WTC11 (cell line): ENCODE results near the gene KPNA4.

Experiments
- CTCF ChIP-seq: fragments of 200-600 bp; IDR thresholded peaks from 2 replicates; pipeline ENCODE4 v1.8.0; 2022; ENCODE audit warnings: antibody characterized with exemption
- ELF4 ChIP-seq: sonication (generic); formaldehyde crosslinking; IDR thresholded peaks from 2 replicates; pipeline ENCODE4 v1.8.1; 2022; ENCODE audit warnings: low read depth, mild to moderate bottlenecking, moderate library complexity, missing genetic modification reagents
- GABPB1 ChIP-seq: sonication (generic); formaldehyde crosslinking; IDR thresholded peaks from 2 replicates; pipeline ENCODE4 v1.8.1; 2023; ENCODE audit warnings: mild to moderate bottlenecking, missing genetic modification reagents
- SMAD4 ChIP-seq: sonication (generic); formaldehyde crosslinking; IDR thresholded peaks from 2 replicates; pipeline ENCODE4 v1.8.0; 2022; ENCODE audit warnings: mild to moderate bottlenecking, missing genetic modification reagents
- USF2 ChIP-seq: sonication (generic); formaldehyde crosslinking; IDR thresholded peaks from 2 replicates; pipeline ENCODE4 v1.8.1; 2023; ENCODE audit warnings: mild to moderate bottlenecking, missing genetic modification reagents, moderate library complexity
- ZNF263 ChIP-seq: sonication (generic); formaldehyde crosslinking; IDR thresholded peaks from 2 replicates; pipeline ENCODE4 v1.8.1; 2022; ENCODE audit warnings: low read depth, mild to moderate bottlenecking, moderate library complexity, missing genetic modification reagents
- TF ChIP-seq, protein P1 (sequence below): fragments of 250-450 bp; sonication (Bioruptor Pico); IDR thresholded peaks from 2 replicates; pipeline ENCODE4 v1.9.0; 2021; ENCODE audit warnings: mild to moderate bottlenecking, borderline replicate concordance
- TF ChIP-seq, protein P2 (sequence below): sonication (generic); formaldehyde crosslinking; IDR thresholded peaks from 2 replicates; pipeline ENCODE4 v1.8.0; 2022; ENCODE audit warnings: mild to moderate bottlenecking, missing genetic modification reagents
- TF ChIP-seq, protein P3 (sequence below): sonication (generic); formaldehyde crosslinking; IDR thresholded peaks from 2 replicates; pipeline ENCODE4 v1.8.1; 2022; ENCODE audit warnings: low read depth, missing genetic modification reagents, borderline replicate concordance
- TF ChIP-seq, protein P4 (sequence below): fragments of 250-450 bp; sonication (Bioruptor Pico); IDR thresholded peaks from 2 replicates; pipeline ENCODE4 v1.9.0; 2021; ENCODE audit warnings: moderate library complexity, mild to moderate bottlenecking, inconsistent platforms, borderline replicate concordance
- TF ChIP-seq, protein P5 (sequence below): sonication (generic); formaldehyde crosslinking; IDR thresholded peaks from 2 replicates; pipeline ENCODE4 v1.8.0; 2022; ENCODE audit warnings: mild to moderate bottlenecking, missing genetic modification reagents

- TF ChIP-seq CTCF (no peak), ZNF263 (CRISPR knock-in tag) (no peak), ELF4 (CRISPR knock-in tag) (no peak), SMAD4 (CRISPR knock-in tag) (no peak), GABPB1 (no peak), USF2 (CRISPR knock-in tag) (no peak)
- TF ChIP-seq, protein P1, sequence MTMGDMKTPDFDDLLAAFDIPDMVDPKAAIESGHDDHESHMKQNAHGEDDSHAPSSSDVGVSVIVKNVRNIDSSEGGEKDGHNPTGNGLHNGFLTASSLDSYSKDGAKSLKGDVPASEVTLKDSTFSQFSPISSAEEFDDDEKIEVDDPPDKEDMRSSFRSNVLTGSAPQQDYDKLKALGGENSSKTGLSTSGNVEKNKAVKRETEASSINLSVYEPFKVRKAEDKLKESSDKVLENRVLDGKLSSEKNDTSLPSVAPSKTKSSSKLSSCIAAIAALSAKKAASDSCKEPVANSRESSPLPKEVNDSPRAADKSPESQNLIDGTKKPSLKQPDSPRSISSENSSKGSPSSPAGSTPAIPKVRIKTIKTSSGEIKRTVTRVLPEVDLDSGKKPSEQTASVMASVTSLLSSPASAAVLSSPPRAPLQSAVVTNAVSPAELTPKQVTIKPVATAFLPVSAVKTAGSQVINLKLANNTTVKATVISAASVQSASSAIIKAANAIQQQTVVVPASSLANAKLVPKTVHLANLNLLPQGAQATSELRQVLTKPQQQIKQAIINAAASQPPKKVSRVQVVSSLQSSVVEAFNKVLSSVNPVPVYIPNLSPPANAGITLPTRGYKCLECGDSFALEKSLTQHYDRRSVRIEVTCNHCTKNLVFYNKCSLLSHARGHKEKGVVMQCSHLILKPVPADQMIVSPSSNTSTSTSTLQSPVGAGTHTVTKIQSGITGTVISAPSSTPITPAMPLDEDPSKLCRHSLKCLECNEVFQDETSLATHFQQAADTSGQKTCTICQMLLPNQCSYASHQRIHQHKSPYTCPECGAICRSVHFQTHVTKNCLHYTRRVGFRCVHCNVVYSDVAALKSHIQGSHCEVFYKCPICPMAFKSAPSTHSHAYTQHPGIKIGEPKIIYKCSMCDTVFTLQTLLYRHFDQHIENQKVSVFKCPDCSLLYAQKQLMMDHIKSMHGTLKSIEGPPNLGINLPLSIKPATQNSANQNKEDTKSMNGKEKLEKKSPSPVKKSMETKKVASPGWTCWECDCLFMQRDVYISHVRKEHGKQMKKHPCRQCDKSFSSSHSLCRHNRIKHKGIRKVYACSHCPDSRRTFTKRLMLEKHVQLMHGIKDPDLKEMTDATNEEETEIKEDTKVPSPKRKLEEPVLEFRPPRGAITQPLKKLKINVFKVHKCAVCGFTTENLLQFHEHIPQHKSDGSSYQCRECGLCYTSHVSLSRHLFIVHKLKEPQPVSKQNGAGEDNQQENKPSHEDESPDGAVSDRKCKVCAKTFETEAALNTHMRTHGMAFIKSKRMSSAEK (CRISPR knock-in tag), result no peak
- TF ChIP-seq, protein P2, sequence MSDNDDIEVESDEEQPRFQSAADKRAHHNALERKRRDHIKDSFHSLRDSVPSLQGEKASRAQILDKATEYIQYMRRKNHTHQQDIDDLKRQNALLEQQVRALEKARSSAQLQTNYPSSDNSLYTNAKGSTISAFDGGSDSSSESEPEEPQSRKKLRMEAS (CRISPR knock-in tag), result no peak
- TF ChIP-seq, protein P3, sequence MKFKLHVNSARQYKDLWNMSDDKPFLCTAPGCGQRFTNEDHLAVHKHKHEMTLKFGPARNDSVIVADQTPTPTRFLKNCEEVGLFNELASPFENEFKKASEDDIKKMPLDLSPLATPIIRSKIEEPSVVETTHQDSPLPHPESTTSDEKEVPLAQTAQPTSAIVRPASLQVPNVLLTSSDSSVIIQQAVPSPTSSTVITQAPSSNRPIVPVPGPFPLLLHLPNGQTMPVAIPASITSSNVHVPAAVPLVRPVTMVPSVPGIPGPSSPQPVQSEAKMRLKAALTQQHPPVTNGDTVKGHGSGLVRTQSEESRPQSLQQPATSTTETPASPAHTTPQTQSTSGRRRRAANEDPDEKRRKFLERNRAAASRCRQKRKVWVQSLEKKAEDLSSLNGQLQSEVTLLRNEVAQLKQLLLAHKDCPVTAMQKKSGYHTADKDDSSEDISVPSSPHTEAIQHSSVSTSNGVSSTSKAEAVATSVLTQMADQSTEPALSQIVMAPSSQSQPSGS (CRISPR knock-in tag), result no peak
- TF ChIP-seq, protein P4, sequence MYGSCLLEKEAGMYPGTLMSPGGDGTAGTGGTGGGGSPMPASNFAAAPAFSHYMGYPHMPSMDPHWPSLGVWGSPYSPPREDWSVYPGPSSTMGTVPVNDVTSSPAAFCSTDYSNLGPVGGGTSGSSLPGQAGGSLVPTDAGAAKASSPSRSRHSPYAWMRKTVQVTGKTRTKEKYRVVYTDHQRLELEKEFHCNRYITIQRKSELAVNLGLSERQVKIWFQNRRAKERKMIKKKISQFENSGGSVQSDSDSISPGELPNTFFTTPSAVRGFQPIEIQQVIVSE (CRISPR knock-in tag), result no peak
- TF ChIP-seq, protein P5, sequence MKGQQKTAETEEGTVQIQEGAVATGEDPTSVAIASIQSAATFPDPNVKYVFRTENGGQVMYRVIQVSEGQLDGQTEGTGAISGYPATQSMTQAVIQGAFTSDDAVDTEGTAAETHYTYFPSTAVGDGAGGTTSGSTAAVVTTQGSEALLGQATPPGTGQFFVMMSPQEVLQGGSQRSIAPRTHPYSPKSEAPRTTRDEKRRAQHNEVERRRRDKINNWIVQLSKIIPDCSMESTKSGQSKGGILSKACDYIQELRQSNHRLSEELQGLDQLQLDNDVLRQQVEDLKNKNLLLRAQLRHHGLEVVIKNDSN (CRISPR knock-in tag), result no peak
Observed at GRCh38 chr3:160611141-160611540, 45.8 kb upstream of the KPNA4 start.
